Measurements from ENCODE around the gene MMP10. TPM values are rescaled to one million over a fixed set of nuclear protein-coding genes. Genes with fewer than 3 reads are reported as not detected.

MMP10 gene
- total and polyA plus RNA-seq, 2 of the 8 experiments (the other 6 are each of a cell fraction or from before 2014, with no cell fraction given), result 0.03 to 0.17 TPM

- TF ChIP-seq CHD7 (IDR thresholded peaks at IDR 0.05; ENCODE audit: insufficient replicate concordance, low read length), result no peak
- no peak for TF ChIP-seq BACH1 (IDR thresholded peaks at IDR 0.05; ENCODE audit: low read length)
- TF ChIP-seq RBBP5 (IDR thresholded peaks at IDR 0.05; ENCODE audit: borderline replicate concordance, low read depth, low read length), result no peak
- TF ChIP-seq SRF (IDR thresholded peaks at IDR 0.05; ENCODE audit: low read depth, low read length), result no peak
- no peak for TF ChIP-seq POLR2A (IDR thresholded peaks at IDR 0.05; ENCODE audit: control extremely low read depth in 1 of 2, low read depth in 2 of 2, low read length in 2 of 2)
These were observed 50.3 kb downstream of the MMP10 start (continued) for GRCh38 chr11:102729849-102730815.
